Small intestine (tissue), 7 donors: ENCODE data around the gene C1orf52. TPM values are rescaled to one million over a fixed set of nuclear protein-coding genes. Genes with fewer than 3 reads are reported as not detected.
A peak's percentile ranks its signal among the peaks of the same experiment; 100 is the strongest.

Experiments
- DNase-seq, 2 donors: peaks; one replicate each; pipeline versions ENCODE4 v3.0.0 to v3.0.0-alpha.2; 2013
- FAIRE-seq: peaks from 2 replicates; lab custom pipeline; 2012; peaks lifted over from hg19 to GRCh38; lab: Jason Lieb, UNC
- H3K27ac ChIP-seq, 3 donors: one replicate each; pipeline ENCODE4 v1.5.1; 2013; ENCODE audit warnings: low read length in 2 of 3, mild to moderate bottlenecking in 2 of 3, control low read depth in 1 of 3, inconsistent platforms in 1 of 3, low read depth in 1 of 3, moderate library complexity in 1 of 3
- H3K27me3 ChIP-seq, 3 donors: one replicate each; pipeline ENCODE4 v1.6.1; 2013; ENCODE audit warnings: low read length in 3 of 3, inconsistent platforms in 1 of 3; ENCODE audit not compliant: control insufficient read depth in 3 of 3, insufficient read depth in 3 of 3
- H3K36me3 ChIP-seq, 3 donors: one replicate each; pipeline ENCODE4 v1.6.1; 2013; ENCODE audit warnings: low read length in 3 of 3, inconsistent platforms in 1 of 3, low read depth in 1 of 3, mild to moderate bottlenecking in 1 of 3, moderate library complexity in 1 of 3; ENCODE audit not compliant: control insufficient read depth in 3 of 3, insufficient read depth in 2 of 3
- H3K4me1 ChIP-seq, 3 donors: one replicate each; pipeline ENCODE4 v1.6.1; 2013; ENCODE audit warnings: low read length in 2 of 3, inconsistent platforms in 1 of 3, low read depth in 1 of 3, mild to moderate bottlenecking in 1 of 3, moderate library complexity in 1 of 3; ENCODE audit not compliant: control insufficient read depth in 3 of 3, insufficient read depth in 2 of 3
- H3K4me3 ChIP-seq, 3 donors: one replicate each; pipeline ENCODE4 v1.5.1; 2013; ENCODE audit warnings: low read length in 3 of 3, control low read depth in 1 of 3, inconsistent platforms in 1 of 3, low read depth in 1 of 3, mild to moderate bottlenecking in 1 of 3, moderate library complexity in 1 of 3
- H3K9me3 ChIP-seq, 2 donors: one replicate each; pipeline ENCODE4 v1.6.1; 2013; ENCODE audit warnings: low read depth in 1 of 2, low read length in 1 of 2; ENCODE audit not compliant: control insufficient read depth in 2 of 2, insufficient read depth in 1 of 2
- WGBS, 3 donors: extraction: QIAGEN DNeasy Blood & Tissue Kit; methylation state at CpG; one replicate each; pipeline ENCODE4 v1.1.7; 2013; 5-methylcytosine and 5-hydroxymethylcytosine counted together
- polyA plus RNA-seq, 4 donors: library from polyadenylated mRNA; stranded (reverse) in 3 of 4; unstranded in 1 of 4; fragments of 200-250 nt in 3 of 4; fragments of 120-200 nt in 1 of 4; gene quantifications; one replicate each; pipeline versions ENCODE4 v1.2.1 to v1.2.3, GENCODE V29; 2013
- donor health status: healthy with polysubstance abuse.
- donor health status: control.
- donor health status: control.
- donor health status: Bipolar disorder and iron deficiency.
- donor health status: healthy.

C1orf52 gene
- polyA plus RNA-seq, 4 donors: 15.9 to 35.6 (median 18.5) TPM

DNA sequence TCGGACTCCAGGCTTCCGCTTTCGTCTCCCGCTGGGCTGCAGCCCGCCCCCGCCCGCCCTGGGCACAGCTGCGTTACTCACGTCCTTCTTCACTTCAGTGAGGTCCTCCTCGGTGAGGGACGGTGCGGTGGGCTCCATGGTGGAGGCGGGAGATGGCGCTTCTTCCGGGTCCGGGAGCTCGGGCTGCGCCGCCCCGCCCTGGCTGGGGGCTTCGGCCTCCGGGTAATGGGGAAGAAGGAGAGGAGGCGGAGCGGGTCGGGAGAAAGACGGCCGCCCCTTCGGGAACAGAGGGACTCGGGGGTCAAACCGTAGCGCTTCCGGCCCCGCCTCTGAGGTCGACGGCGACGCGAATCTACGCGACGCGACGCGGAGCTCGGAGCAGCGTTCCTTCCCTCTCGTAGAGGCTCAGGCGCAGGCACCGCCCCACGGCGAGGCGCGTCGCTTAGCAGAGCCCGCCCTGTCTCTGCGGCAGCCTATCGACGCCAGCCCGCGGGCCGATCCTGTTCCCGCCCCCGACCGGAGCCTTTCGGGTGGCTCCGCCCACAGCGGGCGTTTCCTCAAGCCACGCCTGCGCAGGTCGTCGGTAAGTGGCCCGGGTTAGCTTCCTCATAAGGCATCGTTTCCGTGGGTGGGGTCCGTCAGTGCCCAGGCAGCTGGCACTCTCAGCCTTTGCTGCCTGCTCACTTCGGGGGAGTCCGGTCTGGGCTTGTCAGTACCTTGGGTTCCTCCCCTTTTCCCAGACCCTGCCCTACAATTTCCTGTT, 16.9 kb upstream of the C1orf52 start, which contains the start of gene BCL10:
TSS of gene BCL10 (minus strand) at position 418 of the 763 bp plus-strand sequence. CDS start at position 138, 280 bp downstream.
- peaks cover 0 to 3% (median 0%) of the 10 kb centered on the region in 3 donors for H3K36me3 ChIP-seq
- H3K27ac ChIP-seq: peak within 1 kb of the TSS; percentile 97 to 100 (median 100)
- no peaks in the 10 kb centered on the region for H3K9me3 ChIP-seq
- peak; percentile 99 to 100 for DNase-seq
- WGBS, 3 donors: 0 to 1% (median 0%) methylated on average over 60 to 78 of the region's 78 CpGs
- H3K27me3 ChIP-seq: no peaks in the 10 kb centered on the region
- peaks cover 2 to 29% (median 15%) of the 10 kb centered on the region in 3 donors for H3K4me1 ChIP-seq
- peak within 1 kb of the TSS; percentile 88 to 99 (median 99) for H3K4me3 ChIP-seq
- no peak for FAIRE-seq

DNA sequence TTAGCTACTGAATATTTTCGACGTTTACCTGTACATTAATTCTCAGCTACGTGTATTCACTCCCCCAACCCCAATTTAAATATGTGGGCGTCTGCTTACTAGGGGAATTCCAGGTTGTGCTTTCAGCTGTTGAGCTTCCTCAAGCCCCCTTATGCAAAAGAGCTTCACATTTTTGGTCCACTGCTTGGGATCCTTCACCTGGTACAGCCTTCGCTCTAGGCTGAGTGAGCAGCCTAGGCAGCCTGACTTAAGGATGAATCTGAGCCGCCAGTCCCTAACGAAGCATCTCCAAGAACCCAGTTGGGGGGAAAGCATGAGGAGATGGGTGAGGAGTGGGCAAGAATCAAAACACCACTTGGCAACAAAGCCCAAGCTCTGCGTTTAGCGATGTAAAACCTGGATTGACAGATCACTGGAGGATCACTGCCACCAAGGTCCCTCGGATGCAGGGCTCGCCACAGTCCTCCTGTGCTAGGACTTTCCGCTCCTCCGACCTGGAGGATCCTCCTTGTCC, 16.3 kb upstream of the C1orf52 start:
- 0 to 1% (median 1%) methylated on average over 13 of the region's 13 CpGs for WGBS, 3 donors
- FAIRE-seq (no peak), DNase-seq (no peak)

DNA sequence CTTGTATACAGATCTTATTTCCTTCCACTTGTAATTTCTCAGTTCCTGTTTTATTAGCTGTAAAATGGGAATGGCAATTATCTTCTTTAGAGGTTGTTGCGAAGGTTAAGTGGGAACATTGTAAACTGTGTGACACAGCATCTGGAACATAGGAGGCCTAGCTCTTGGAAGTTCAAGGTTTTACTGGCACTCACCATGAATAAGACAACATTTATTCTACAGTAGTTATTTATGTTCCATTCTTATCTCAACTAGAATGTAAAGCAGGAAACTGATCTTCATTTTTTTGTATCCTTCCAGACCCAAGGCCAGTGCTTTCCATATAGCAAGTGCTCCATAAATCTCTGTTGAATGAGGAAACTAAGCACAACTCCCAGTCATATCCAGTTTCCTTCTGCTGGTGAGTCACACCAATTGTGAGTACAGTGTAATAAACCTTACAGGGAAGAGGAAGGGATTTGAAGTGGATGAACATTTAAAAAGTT, 15.5 kb upstream of the C1orf52 start:
- 0 to 35% (median 32%) methylated on average over 1 of the region's 1 CpG for WGBS, 3 donors
- Histone ChIP-seq H3K36me3 (peaks cover 0 to 7% (median 4%) of the 10 kb centered on the region in 3 donors), H3K4me3 (peak overlapping the region in 2 of 3 donors; percentile 28 to 99), H3K4me1 (peaks cover 4 to 40% (median 15%) of the 10 kb centered on the region in 3 donors), H3K27me3 (no peaks in the 10 kb centered on the region), H3K27ac (peak overlapping the region; percentile 97 to 100 (median 100)), H3K9me3 (no peaks in the 10 kb centered on the region)
- FAIRE-seq (no peak), DNase-seq (peak; percentile 88 to 93)

More for the DNA sequence above, 16.3 kb upstream of the C1orf52 start:
- peaks cover 4 to 33% (median 15%) of the 10 kb centered on the region in 3 donors for H3K4me1 ChIP-seq
- no peaks in the 10 kb centered on the region for H3K27me3 ChIP-seq
- no peaks in the 10 kb centered on the region for H3K9me3 ChIP-seq
- H3K36me3 ChIP-seq: peaks cover 0 to 3% (median 2%) of the 10 kb centered on the region in 3 donors
- H3K27ac ChIP-seq: peak overlapping the region; percentile 97 to 100 (median 100)
- peak overlapping the region; percentile 88 to 99 (median 99) for H3K4me3 ChIP-seq

DNA sequence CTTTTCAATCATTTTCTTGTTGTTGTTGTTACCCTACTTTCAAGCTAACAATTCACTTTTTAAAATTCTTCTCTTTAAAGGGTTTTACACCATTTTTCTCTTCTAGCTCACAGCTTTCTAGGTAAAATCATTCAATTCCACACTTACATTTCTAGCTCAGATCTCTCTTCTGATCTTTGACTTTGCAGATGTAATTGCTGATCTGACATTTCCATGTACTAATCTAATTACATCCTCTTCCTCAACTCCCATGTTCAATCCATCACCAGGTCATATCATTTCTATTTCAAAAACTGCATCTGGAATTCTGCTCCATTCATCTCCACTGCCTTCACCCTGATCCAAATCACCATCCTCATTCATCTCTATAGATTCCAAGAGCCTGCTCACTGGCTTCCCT, 13.9 kb upstream of the C1orf52 start:
- Histone ChIP-seq H3K36me3 (peaks cover 7 to 14% (median 10%) of the 10 kb centered on the region in 3 donors), H3K27ac (no peak overlapping the region), H3K9me3 (no peaks in the 10 kb centered on the region), H3K4me3 (no peak overlapping the region), H3K4me1 (peaks cover 6 to 47% (median 12%) of the 10 kb centered on the region in 3 donors), H3K27me3 (no peaks in the 10 kb centered on the region)
- FAIRE-seq (no peak), DNase-seq (no peak)

DNA sequence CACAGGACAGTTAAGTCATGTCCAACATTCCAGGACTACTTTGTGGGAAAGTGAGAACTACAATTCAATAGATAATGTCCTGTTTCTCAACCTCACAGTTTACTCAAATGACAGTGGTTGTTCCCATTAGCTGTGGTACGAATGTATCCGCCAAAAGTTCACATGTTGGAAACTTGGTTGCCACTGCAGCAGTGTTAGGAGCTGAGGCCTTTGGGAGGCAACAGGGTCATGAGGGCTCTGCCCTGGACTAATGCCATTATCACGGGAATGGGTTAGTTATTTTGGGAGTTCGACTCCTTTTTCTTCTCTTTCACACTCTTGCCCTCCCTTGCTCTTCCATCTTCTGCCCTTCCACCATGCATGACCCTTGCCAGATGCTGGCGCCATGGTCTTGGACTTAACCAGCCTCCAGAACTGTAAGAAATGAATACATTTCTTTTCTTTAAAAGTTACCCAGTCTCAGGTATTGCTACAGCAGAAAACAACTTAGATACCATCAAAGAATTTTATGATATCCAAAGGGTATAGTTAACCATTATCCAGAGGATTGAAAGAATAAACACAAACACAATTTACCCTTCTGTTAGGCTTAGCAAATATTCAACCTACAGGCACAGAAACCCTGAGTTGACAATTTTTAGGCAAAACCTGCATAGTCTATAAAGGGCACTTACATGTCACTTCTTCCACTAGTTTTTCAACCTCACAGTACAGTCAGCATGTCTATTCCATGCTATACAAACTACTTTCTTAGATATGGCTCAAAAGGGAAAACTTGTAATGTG, 9.5 kb upstream of the C1orf52 start:
- peak overlapping the region in 1 of 3 donors; percentile 73 for H3K27ac ChIP-seq
- H3K4me3 ChIP-seq: no peak overlapping the region
- no peaks in the 10 kb centered on the region for H3K9me3 ChIP-seq
- FAIRE-seq: no peak
- peaks cover 10 to 25% (median 21%) of the 10 kb centered on the region in 3 donors for H3K36me3 ChIP-seq
- WGBS, 3 donors: 78 to 86% (median 80%) methylated on average over 5 of the region's 5 CpGs
- H3K27me3 ChIP-seq: no peaks in the 10 kb centered on the region
- DNase-seq: peak in 1 of 2 donors; percentile 69
- H3K4me1 ChIP-seq: peaks cover 6 to 33% (median 7%) of the 10 kb centered on the region in 3 donors

DNA sequence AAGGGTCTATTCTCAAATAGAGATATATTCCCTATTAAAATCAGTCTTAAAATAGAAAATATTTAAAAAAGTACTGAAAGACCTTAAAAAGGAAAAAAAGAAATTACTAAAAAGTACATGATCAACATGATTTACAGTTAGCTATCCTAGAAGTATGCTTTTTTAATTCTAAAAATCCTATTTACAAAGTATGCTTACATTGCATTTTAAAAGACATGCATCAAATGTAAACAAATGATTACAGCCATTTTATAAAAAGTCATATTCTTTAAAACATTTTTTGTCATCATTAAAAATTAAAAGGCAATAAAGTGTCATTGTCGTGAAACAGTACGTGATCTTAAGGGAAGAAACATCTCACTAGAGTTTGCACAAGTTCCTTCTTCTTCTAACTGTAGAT, 7.9 kb upstream of the C1orf52 start:
- peaks cover 0 to 7% of the 10 kb centered on the region in 2 donors for H3K9me3 ChIP-seq
- no peak overlapping the region for H3K4me3 ChIP-seq
- 93 to 97% (median 95%) methylated on average over 2 of the region's 2 CpGs for WGBS, 3 donors
- H3K36me3 ChIP-seq: peaks cover 10 to 25% (median 21%) of the 10 kb centered on the region in 3 donors
- peaks cover 0 to 38% (median 4%) of the 10 kb centered on the region in 3 donors for H3K4me1 ChIP-seq
- no peak for DNase-seq
- no peaks in the 10 kb centered on the region for H3K27me3 ChIP-seq
- H3K27ac ChIP-seq: no peak overlapping the region
- FAIRE-seq: no peak

DNA sequence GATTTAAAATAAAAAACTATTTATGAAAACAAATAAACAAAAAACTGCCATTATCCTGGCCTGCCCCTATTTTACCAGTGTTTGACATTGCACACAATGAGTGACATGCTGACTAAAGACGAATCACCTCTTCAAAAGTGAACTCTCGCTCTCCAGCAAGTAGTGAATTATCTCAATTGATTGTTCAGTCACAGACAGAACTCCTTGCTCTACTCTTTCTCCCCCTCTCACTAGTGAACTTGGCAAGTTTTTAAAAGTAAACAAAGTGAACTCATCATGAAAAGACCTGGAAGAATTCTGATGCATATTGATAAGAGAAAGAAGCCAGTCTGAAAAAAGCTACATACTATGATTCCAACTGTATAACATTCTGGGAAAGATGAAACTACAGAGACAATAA, 4.7 kb upstream of the C1orf52 start:
- DNase-seq (no peak), FAIRE-seq (no peak)
- peak overlapping the region in 1 of 3 donors; percentile 6 for H3K27ac ChIP-seq
- no peaks in the 10 kb centered on the region for H3K27me3 ChIP-seq
- H3K36me3 ChIP-seq: peaks cover 6 to 19% (median 11%) of the 10 kb centered on the region in 3 donors
- H3K4me3 ChIP-seq: no peak overlapping the region
- peaks cover 0 to 17% (median 0%) of the 10 kb centered on the region in 3 donors for H3K4me1 ChIP-seq
- H3K9me3 ChIP-seq: peaks cover 0 to 13% of the 10 kb centered on the region in 2 donors
- 60 to 87% (median 65%) methylated on average over 2 of the region's 2 CpGs for WGBS, 3 donors

DNA sequence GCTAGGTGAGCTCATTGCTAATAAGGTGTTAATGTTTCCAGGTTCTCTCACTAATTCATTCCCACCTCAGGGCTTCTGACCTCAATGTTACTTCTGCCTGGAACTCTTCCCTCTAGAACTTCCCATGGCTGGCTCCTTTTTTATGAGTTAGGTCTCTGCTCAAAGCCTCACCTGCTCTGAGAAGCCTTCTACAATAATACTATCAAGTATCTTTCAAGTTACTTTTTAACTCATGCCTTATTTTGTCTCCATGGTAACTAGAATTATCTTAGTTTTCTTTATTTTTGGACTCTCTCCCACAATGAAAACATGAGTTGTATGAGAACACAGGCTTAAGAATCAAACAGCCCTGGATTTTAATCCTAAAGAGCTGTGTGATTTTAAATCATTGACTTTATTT, 3.5 kb upstream of the C1orf52 start:
- no peak for FAIRE-seq
- peaks cover 2 to 16% (median 4%) of the 10 kb centered on the region in 3 donors for H3K4me1 ChIP-seq
- peak in 1 of 2 donors; percentile 56 for DNase-seq
- H3K9me3 ChIP-seq: peaks cover 0 to 13% of the 10 kb centered on the region in 2 donors
- H3K36me3 ChIP-seq: peaks cover 3 to 11% (median 9%) of the 10 kb centered on the region in 3 donors
- H3K4me3 ChIP-seq: no peak overlapping the region
- no peaks in the 10 kb centered on the region for H3K27me3 ChIP-seq
- H3K27ac ChIP-seq: peak overlapping the region in 1 of 3 donors; percentile 1
